ENCODE results near the gene EPHB2.

EPHB2 gene

GRCh38 chr1:22782406-22782805, 71.8 kb downstream of the EPHB2 start:
- no peak for DNase-seq

GRCh38 chr1:22784317-22784716, 73.7 kb downstream of the EPHB2 start:
- DNase-seq, result no peak

DNA sequence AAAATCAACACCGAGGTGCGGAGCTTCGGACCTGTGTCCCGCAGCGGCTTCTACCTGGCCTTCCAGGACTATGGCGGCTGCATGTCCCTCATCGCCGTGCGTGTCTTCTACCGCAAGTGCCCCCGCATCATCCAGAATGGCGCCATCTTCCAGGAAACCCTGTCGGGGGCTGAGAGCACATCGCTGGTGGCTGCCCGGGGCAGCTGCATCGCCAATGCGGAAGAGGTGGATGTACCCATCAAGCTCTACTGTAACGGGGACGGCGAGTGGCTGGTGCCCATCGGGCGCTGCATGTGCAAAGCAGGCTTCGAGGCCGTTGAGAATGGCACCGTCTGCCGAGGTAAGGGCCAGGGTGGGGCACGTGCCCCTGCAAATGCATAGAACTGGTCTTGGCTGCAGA, 74.1 kb downstream of the EPHB2 start:
- no peak for DNase-seq

- DNase-seq, result no peak
Measured at GRCh38 chr1:22786101-22786500, 75.5 kb downstream of the EPHB2 start.

DNA sequence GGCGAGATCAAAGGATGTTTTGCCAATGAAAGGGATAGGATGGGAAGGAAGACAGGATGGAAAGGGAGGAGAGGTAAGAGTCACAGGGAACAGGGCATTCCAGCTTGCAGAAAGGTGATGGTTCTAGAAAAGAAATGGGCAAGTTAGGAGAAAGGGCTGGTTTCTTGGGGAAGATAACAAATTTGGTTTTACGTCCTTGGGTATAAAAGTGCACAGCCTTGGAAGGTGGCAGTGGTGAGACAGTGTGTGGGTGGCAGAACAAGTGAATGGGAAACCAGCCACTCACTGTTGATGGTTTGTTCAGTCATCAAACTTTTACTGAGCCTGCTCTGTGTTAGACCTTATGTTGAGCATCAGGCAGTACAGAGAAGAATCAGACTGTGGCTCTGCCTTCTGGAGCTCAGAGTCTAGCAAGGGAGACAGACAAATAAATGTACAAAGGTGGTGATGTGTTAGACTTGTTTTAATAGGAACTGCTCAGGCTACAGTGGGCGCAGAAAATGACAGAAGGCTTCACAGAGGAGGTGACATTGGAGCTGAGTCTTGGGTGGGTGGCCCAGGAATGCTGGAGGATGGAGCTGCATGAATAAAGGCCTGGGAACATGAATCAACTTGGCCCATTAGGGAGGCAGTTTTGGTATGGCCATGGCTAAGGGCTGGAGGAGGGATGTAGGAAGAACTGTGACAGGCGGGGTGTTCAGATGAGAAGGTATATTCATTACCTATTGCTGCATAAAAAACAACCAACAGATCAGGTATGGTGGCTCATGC, 76.3 kb downstream of the EPHB2 start:
- no peak for DNase-seq

DNA sequence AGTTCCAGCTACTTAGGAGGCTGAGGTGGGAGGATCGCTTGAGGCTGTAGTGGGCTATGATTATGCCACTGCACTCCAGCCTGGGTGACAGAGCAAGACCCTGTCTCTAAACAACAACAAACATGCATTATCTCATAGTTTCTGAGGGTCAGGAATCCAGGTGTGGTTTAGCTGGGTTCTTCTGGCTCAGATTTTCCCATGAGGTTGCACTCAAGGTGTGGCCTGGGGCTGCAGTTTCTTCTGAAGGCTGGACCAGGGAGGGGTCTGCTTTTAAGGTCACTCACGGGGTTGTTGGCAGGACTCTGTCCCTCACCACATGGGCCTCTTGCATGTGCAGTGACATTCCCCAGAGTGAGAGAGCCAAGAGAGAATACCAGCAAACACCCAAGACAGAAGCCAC, 77.0 kb downstream of the EPHB2 start:
- no peak for DNase-seq

DNA sequence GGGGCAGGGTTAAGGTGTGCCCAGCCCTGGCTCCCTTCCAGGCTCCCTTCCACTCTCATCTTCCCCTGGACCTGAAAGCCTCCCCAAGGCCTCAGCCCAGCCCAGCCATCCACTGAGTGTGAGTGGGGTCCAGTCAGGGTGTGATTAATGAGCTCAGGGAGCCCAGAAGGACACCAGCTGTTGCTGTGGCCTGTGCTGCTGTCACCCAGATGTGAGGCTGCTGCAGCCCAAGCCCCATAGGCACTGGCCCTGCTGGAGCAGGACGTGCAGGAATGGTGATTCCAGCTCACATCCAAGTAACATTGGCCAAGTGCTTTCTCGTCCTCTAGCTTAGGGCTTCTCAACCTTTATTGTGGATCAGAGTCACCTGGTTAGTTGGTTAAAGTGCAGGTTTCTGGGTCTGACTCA, 77.6 kb downstream of the EPHB2 start:
- DNase-seq, result no peak

DNA sequence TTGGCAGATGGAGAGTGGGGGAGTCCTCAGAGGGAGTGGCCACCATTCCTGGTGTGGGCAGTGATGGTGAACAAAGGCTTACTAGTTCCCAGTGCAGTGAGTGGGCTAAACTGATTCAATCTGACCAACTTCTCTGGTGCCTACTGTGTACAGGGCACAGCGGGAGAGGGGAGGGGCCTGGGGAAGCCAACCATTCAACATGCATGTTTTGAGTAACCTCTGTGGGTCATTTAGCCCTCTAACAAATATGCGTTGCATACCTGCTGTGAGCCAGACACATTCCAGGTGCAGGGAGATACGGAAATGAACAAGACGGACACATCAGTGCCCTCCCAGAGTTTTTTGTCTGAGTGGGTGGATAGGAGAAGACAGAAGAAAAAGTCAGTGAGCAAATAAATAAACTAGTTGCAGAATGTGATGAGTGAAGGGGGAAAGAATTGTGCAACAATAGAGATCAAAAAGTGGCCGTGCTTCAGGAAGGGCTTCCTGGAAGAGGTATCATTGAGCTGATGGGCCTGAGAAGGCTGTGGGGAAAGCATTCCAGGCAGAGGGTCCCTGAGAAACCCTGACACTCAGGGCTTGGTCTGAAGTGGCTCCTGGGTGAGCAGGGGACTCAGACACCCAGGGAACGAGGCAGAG, 78.8 kb downstream of the EPHB2 start:
- DNase-seq, result no peak

DNA sequence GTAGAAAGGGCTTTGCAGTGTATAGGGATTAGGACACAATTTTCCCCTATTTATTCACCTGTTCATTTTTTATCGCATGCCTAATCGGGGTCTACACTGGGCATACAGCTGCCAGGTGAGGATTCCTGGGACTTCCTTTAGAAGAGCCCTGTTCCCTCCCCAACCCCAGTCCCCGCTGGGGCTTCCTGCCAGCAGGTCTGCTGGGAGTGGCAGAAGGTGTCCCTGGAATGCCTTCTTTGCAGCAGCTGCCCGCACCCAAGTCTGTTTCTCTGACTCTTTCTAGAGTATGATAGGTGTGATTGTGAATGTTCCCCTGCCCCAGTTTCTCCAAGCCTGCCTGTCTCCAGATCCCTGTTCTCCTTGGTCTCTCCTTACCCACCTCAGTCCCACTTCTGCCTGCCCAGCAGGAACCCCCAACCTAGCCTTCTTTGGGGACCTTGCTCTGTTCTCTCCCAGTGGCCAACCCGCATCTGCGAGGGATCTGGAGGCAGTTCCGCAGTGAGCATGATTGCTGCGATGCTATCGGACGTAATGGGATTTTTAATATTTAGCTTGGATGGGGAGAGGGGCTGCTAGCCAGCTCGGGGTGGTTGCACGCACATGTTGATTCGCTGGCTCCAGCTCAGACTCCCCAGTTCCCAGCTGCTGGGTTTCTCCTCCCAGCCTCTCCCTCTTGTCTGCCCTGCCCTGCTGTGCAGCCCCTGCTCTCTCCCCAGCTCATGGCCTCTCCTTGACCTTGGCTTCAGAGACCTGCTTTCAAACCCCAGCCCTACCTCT, 79.8 kb downstream of the EPHB2 start:
- DNase-seq, result no peak

DNA sequence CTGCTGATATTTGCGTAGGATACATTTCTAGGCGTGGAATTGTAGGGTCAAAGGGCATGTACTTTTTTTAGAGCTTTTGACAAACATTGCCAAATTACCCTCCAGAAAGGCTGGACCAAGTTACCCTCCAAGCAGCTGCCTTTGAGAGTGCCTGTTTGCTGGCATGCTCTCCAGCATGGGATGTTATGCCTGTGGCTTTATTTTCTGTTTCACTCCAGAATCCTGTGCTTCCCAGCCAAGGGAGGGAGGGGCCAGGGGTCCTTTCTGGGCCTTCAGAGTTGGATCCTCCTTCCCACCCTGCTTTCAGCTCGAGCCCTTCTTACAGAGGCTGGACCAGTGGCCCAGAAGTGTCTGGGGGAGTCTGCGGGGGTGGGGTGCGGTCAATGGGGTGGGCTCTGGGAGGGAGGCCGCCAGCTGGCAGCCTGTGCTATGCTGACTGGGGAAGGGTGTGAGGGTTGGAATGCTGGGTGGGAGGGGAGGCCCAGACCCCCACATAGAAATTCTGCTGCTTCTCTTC, 81.2 kb downstream of the EPHB2 start:
- DNase-seq, result no peak

DNA sequence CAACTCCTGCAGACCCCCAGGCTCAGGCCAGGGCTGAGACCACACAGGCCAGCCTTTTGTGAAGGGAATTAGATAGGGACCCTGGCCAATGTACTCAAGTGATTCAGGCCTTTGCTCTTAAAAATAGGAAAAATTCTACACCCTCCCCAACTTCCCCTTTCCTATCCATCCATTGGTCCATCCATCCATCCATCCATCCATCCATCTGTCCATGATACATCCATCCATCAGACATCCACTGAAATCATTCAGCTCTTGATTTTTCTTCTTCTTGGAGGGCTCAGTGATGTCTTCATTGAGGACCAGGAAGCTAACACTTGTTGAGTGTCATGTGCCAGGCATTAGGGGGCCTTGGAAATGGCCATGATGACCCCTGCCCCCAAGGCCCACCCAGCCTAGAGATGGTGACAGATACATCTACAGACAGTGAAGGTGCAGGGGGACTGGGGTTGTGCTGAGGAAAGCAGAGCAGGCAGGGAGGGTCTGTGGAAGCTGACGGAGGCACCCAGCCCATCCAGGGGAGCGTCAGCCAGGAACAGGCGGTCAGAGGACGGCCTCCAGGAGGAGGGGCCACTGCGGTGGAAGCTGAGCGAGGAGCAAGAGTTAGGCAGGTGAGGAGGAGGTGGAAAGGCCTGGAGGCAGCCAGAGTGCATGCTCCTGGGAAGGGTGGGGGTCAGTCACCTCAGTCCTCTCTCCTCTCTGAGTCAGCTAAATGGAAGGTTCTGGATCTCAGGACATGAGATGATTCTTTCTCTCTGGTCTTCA, 81.9 kb downstream of the EPHB2 start:
- DNase-seq, result no peak

- no peak for DNase-seq
Measured at GRCh38 chr1:22793647-22794046, 83.0 kb downstream of the EPHB2 start.

- DNase-seq, result no peak
Measured at GRCh38 chr1:22794647-22795365, 84.2 kb downstream of the EPHB2 start.

GRCh38 chr1:22795366-22795714, 84.7 kb downstream of the EPHB2 start:
- no peak for DNase-seq

- DNase-seq, result no peak
Measured at GRCh38 chr1:22796642-22797041, 86.0 kb downstream of the EPHB2 start.

DNA sequence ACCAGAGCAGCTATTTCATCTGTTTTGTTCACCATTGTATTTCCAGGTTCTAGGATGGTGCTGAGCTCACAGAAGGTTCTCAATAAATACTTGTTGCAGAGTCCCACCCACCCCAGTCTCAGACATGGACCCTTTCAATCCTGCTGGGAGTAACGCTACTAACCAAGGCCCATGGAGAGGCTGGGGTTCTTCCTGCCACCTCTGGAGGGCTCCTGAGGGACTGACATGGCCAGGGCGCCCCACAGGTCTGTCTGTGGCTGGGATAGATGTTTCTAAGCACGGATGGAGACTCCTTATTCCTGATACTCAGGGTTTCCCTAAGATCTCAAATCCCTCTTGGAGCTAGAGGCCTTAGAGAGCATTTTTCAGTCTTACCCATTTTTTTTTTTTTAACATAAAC, 87.4 kb downstream of the EPHB2 start:
- DNase-seq, result no peak

GRCh38 chr1:22799971-22800370, 89.3 kb downstream of the EPHB2 start:
- no peak for DNase-seq

DNA sequence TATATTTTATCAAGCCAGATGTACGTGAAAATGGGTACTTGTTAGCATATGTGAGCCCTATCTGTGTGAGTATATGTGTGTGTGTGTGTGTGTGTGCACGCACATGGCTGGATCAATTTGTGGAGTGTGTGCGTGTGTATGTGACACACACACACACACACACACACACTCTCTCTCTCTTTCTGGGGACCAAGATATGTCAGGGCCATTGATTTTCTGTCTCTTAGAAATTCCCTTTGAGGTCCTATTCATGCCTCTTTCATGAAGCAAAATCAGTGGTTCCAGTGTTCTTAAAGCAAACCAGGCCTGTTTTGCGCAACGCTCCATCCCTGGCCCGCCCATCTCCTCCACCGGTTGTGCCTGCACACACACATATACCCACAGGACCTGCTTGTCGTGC, 90.0 kb downstream of the EPHB2 start:
- DNase-seq, result no peak

DNA sequence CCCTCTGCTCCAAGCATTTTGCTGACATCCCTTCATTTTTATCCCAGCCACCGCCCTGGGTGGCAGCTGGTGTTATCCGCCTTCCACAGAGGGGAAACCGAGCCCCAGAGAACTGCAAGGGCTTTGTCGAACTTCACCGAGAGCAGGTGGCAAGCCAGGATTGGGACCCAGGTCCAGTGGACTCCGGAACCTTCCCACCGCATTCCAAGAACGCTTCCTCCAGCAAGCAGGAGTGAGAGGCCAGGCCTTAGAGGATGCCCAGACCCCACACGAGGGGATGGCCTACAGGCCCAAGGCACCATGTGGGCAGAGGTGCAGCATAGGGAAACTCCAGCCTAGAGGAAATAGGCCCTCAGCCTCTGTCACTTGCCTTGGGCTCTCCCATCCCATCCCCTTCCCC, 90.7 kb downstream of the EPHB2 start:
- DNase-seq, result no peak

- DNase-seq, result no peak
Measured at GRCh38 chr1:22801761-22802160, 91.1 kb downstream of the EPHB2 start.

- DNase-seq, result no peak
Measured at GRCh38 chr1:22803833-22804232, 93.2 kb downstream of the EPHB2 start.

GRCh38 chr1:22804406-22804805, 93.8 kb downstream of the EPHB2 start:
- no peak for DNase-seq
